NCI-H460 (cell line): ENCODE measurements around the gene ZEB1. TPM values are rescaled to one million over a fixed set of nuclear protein-coding genes. Genes with fewer than 3 reads are reported as not detected.
"Not testable (repeated sequence)": the region's sequence is repeated elsewhere in the genome, so short reads cannot be mapped to it uniquely, and the experiment has no call there.

ENCODE experiments used
- DNase-seq: peaks from one replicate; pipeline ENCODE4 v3.0.0-alpha.2; 2016; ENCODE audit warnings: low read depth; ENCODE audit errors: extremely low read depth
- total RNA-seq: library from RNA; depleted of rRNA; stranded (reverse); fragments of >200 nt; shearing (Covaris generic); gene quantifications from 2 replicates; pipeline ENCODE4 v1.2.3, GENCODE V29; 2014

The ZEB1 gene
- total RNA-seq, 1 experiment from 2014 or later: 10.3 TPM

DNA sequence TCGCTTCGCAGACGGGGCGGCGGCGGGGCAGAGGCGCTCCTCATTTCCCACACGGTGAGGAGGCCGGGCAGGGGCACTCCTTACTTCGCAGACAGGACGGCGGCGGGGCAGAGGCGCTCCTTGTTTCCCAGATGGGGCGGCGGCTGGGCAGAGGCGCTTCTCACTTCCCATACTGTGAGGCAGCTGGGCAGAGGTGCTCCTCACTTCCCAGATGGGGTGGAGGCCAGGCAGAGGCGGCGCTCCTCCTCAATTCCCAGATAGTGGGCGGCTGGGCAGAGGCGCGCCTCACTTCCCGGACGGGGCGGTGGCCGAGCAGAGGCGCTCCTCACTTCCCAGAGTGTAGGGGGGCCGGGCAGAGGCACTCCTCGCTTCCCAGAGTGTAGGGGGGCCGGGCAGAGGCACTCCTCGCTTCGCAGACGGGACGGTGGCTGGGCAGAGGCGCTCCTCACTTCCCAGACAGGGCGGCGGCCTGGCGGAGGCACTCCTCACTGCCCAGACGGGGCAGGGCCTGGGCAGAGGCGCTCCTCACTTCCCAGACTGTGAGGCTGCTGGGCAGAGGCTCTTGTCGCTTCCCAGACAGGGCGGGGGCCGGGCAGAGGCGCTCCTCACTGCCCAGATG lies 43.1 kb downstream of the ZEB1 start:
- DNase-seq: no peak

DNA sequence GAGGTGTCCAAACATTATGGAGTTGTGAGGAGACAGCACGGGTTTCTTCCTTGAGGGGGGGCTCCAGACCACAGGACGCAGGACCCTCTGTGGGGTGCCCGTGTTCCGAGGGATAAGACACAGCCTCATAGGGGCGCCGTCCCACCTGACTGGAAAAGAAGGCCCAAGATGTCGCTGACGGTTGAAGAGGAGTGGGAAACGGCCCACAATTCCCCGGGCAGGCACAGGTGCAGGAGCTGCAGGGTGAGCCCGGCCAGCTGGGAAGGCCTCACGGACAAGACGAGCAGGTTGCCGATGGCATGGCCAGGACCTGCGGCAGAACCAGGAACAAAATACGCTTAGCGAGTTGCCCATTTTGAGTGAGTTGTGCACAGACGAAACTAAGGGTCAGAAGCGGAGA lies 44.7 kb downstream of the ZEB1 start:
- DNase-seq: not testable (repeated sequence)

DNA sequence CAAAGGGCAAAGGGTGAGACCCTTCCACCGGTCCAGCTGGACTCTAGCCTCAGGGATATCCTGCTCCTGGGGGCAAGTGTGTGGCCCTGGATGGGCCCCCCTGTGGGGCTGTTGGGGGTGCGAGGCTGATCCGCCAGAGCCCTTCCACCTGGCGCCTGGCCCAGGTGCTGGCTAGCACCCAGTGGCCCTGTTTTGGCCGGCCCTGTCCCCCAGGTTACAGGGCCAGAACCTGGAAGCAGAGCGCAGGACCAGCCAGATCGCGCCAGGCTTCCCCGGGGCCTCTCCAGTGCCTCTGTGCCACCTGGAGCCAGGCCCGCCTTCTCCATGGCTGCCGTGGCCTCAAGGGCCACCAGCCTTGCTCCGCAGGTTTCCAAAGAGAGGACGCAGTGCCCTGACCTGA lies 45.2 kb downstream of the ZEB1 start:
- not testable (repeated sequence) for DNase-seq

DNA sequence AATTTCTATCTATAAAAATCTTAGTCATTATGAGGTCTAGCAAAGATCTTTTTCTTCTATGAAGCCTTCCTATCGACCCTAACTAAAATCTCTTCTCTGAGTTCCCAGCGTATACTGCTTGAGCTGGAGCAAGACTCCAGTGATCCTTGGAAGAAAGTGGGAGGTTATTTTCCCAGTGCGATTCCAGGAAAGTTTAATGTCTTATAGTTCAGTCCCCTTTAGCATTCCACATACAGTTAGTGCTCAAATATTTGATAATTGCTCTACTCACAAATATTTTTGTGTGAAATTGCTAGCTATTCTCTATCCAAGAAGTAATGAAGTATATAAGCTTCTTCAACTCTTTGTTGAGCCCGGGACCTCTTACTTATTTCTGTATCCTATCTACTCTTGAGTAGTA lies 47.7 kb downstream of the ZEB1 start:
- no peak for DNase-seq

DNA sequence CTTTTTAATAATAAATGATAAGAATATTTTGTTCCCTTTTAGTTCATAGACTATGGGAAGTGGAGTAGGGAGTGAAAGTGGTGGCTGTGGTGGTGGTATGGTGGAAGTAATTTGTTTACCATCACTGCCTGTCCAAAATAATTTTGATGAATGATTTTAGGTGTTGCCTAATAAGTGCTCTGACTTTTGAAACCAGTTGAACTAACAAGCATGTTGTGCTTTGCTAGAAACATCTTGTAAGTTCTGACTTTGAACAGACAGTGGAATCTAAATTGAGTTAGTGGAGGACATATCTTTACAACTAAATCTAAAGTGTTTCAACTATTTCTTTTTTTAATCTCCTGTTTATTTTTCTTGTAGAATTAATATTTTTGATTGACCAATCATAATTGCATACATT lies 49.7 kb downstream of the ZEB1 start:
- DNase-seq: no peak

DNA sequence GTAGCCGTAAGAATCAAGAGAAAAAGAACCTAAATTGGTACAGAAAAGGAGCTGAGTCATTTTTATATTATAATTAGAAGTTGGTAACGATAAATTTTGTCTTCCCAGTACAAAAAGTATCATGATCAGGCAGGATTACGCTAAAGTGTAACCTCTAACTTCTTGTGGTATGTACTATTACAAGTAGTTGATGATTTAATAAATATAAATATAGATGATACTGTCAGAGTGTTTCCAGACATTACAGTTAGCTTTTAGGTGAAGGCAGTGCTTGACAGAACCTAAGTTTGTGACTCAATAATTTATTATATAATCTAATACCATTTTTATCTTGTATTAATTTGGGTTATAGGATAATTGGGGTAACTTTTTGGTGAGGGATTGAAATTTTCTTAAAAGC lies 53.4 kb downstream of the ZEB1 start:
- DNase-seq: no peak

DNA sequence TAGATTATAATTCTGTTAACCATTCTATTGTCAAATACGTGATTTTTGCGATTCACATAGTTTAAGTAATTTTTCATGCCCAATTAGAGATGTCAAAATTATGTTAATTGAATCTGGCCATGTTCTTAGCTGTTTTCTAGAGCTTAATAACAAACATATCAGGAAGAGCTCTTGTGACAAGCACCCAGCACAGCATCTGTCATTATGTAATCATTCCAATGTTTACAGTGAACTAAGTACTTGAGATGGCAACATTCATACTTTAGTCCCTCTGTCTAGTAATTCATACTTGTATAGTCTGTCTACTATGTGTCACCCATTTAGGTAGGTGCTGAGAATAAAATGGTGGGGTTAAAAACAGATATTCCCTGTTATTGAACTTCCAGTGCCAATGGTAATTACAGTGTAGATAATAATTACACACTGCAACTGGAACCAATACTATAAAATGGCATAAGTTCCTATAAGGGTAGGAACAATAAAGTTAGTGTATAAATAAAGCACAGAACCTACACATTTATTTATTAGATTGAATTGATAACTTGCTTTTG lies 55.2 kb downstream of the ZEB1 start:
- DNase-seq: no peak

DNA sequence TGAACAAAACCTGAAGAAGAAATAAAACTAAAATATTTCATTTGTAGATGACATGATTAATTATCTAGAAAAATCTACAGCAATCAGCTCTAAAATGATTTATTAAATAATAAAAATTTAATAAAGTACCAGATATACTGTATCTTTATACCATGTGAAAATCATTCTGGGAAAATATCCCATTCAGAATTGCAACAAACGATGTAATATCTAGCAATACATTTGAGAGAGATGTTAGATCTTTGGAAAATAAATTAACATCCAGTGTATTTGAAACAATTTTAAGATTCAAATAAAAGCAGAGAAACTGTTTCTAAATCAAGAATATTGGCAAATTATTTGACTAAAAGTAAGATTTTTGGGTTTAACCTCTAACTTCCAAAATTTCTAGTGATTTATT lies 62.2 kb downstream of the ZEB1 start:
- no peak for DNase-seq

DNA sequence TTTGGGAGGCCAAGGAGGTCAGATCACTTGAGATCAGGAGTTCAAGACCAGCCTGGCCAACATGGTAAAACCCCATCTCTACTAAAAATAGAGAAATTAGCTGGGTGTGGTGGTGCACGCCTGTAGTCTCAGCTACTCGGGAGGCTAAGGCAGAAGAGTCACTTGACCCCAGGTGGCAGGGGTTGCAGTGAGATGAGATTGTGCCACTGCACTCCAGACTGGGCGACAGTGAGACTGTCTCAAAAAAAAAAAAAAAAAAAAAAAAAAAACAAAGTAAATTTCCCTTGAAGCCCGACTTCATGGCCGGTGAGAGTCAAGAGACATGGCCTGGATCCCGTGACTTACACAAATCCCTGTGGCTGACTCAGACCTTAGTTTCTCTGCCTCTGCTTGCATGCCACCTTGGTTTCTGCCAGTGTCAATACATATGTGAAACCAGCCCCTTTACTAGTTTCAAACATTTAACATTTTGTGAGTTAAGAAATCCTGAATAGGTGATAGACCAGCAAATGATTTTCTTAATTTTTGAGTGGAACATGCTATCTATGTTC lies 62.8 kb downstream of the ZEB1 start:
- no peak for DNase-seq

DNA sequence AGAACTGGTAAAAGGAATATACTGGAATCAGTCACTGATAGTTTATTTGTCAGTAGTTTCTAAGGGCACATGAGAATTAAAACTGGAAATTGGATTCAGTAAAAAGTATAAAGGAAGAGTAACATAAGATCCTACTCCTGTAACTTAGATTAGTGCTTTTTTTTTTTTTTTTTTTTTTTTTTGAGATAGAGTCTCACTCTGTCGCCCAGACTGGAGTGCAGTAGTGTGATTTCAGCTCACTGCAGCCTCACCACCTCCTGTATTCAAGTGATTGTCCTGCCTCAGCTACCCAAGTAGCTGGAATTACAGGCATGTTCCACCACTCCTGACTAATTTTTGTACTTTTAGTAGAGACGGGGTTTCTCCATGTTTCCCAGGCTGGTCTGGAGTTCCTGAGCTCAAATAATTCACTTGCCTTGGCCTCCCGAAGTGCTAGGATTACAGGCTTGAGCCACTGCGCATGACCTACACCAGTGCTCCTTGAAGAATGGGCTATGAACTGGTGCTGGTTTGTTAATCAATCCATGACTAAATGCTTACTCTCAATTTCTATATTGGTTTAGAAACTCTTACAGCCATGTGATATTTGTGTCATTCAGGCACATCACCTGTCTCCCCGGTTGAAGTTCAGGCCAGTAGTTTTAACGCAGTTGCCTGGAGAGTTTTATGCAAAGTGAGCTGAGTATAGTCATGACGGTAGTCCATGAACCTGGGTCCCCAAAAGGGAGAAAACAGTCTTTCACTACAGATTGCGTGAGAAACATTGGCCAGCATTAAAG lies 65.0 kb downstream of the ZEB1 start:
- DNase-seq: no peak

DNA sequence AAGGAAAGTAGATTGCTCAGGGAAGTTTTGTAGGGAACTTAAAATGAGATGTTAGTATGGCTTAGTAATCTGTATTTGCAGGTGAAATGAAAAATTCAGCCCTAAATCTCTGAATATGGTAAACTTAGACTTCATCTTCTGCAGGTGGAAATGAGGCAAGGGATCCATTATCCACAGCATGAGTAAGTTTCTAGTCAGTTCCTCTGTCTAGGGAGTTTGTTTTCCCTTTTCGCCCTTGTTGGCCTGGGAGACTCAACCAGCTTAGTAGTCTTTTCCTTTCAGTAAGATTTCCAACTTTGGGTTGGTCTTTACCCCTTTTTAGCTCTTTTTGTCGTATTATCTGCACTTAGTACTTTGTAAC lies 65.6 kb downstream of the ZEB1 start:
- DNase-seq: no peak

DNA sequence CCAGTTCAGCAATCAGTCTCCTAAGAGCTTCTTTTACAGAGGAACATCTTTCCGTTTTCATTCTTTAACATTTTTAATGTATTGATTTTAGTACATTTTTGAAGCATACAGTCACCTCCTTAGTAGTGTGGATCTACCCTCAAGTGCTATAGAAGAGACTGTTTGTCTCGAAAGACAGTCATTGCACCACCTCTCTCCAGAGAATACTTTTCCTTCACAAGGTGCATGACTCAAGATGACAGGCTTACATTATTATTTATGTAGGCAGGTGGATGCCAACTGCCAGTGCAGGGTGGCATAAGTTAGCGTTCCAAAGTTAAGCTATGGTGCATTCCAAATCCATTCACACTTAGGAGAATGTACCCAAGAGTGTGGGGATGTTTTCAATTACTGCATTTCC lies 71.8 kb downstream of the ZEB1 start:
- DNase-seq: no peak

DNA sequence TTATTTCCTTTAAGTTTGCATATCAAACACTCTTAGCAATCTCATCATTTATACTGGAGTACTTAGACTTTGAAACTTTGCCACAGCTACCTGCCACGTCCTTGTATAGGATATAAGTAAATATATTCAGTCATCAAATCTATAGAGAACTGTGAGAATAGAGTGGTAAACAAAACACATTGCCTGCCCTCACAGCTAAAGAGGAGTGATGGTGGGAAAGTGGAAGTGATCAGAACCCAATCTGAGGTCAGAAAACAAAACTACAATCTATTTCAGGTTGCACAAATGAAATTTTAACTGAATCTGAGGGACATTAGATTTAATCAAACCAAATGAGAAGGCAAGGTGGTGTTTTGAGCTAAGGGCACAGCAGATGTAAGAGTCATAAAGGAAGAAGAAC lies 74.8 kb downstream of the ZEB1 start:
- no peak for DNase-seq

DNA sequence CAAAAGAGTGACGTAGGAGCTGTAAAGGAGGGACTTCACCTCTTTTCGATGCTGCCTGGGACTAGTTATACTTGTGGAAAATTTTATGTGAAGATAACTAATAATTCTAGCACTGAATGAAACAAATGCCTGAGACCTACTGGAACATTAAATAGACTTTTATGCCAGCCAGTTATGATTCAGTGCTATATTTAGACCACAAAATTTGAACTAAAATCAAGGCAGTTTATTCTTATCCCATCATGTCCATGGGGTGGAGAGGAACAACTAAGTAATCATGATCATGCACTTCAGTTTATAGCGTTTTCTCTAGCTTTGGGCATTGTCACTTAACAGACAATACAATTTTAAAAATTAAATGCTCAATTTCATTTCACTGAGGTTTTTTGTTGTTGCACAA lies 76.7 kb downstream of the ZEB1 start:
- no peak for DNase-seq

DNA sequence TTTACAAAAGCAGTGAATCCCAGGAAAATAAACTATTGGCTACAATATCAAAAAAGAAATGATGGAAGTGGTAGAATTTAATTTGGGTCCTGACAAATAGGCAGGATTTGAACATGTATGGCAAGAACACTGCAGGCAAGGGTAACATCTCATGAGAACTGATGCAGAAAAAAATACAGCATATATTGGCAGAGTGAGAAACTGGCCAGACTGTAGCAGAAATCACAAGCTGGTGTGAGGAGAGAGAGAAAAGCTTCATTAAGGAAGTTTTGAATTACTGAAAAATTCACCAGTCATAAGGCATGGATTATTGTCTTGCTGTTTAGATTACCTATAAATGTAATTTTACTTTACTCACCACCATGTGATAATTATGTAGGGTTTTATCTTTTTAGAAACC lies 77.4 kb downstream of the ZEB1 start:
- DNase-seq: no peak

DNA sequence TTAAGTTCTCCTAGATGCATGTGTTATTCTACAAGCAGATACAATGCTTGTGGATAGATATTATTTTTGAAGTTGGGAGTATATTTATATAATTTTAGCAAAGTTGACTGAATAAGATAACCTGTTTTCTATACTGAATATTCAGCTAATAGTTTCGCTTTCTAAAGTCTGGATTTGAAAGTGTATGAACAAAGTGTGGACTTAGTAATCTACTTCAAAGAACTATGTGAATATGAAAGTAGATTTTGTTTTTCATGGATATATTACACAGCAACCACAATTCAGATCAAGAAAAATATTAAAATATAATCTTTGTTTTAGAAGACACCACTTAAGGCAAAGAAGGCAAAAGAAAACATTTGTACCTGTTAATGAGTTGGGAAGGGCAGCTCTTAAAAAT lies 78.8 kb downstream of the ZEB1 start:
- no peak for DNase-seq

DNA sequence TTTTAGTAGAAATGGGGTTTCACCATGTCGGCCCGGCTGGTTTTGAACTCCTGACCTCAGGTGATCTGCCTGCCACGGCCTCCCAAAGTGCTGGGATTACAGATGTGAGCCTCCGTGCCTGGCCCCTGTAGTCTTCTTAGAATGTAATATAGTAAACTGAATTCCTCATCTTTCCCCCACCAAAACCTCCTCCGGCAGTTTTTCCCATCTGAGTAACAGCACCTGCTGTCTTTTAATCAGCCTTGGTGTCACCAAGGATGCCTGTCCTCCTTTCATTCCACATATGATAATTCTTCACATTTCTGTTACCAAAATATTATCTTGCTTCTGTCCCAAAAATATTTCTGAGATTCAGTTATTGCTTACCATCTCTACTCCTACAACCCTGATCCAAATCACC lies 80.2 kb downstream of the ZEB1 start:
- no peak for DNase-seq

DNA sequence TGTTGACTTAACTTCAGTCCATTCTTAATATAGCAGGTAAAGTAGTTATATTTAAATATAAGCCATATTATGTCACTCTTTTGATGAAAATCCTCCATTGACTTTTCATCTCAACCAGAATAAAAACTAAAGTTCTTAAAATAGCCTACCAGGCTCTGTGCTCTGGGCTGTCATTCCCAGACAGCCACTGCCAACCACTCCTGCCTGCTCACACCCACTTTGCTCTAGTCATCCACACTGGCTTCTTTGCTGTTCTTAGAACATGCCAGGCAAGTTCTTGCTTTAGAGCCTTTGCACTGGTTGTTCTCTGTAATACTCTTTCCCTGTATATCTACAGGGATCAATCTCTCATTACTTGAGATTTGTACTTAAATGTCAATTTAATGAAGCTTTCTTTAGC lies 80.6 kb downstream of the ZEB1 start:
- DNase-seq: no peak

DNA sequence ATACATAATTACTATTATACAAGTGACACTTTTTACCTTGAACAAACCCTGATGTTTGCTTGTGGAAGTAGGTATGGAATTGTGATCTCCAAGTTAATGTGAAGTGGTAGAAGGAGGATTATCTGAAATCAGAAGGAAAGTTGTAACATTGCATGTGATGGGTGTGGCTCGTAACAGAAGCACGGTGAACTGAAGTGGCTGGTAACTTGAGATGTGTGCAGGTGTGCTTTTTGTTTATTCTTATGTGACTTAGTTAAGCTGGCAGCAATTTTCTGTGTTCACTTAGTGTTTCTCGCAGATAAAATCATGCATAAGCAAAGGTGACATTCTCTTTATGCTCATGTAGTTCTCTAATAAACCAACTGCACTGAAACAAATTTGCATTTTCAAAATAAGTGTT lies 82.3 kb downstream of the ZEB1 start:
- no peak for DNase-seq

DNA sequence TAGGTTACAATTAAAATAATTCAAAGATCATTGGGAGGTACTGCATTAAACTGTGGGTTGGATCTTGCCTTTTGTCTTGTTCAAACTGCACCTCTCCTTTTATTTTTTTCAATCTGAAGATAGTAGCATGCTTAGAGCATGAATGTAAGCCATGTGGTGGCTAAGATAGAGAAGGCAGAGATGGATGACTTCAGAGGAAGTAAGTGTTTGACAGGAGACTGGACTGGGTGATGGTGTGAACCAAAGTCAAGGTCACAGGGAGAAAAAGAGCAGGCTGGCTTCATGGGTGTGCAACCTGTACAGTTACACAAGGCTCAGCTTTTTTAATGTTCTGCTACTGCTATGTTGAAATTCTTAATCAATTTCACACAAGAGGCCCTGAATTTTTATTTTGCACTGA lies 85.6 kb downstream of the ZEB1 start:
- DNase-seq: no peak

DNA sequence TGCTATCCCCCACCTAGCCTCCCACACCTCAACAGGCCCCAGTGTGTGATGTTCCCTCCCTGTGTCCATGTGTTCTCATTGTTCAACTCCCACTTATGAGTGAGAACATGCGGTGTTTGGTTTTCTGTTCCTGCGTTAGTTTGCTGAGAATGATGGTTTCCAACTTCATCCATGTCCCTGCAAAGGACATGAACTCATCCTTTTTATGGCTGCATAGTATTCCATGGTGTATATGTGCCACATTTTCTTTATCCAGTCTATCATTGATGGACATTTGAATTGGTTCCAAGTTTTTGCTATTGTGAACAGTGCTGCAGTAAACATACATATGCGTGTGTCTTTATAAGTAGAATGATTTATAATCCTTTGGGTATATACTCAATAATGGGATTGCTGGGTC lies 86.8 kb downstream of the ZEB1 start:
- not testable (repeated sequence) for DNase-seq

DNA sequence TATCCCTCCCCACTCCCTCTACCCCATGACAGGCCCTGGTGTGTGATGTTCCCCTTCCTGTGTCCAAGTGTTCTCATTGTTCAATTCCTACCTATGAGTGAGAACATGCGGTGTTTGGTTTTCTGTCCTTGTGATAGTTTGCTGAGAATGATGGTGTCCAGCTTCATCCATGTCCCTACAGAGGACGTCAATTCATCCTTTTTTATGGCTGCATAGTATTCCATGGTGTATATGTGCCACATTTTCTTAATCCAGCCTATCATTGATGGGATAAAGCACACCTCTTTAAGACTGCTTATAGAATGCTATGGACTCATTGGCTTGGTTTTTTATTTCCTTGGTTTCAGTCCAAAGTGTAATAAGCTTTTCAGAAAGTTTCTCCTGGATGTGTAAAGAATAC lies 93.4 kb downstream of the ZEB1 start:
- DNase-seq: not testable (repeated sequence)
